ENCODE results near the gene PTPN14. TPM values are rescaled to one million over a fixed set of nuclear protein-coding genes. Genes with fewer than 3 reads are reported as not detected.
"Not testable (repeated sequence)": the region's sequence is repeated elsewhere in the genome, so short reads cannot be mapped to it uniquely, and the experiment has no call there.

The PTPN14 gene
- polyA plus RNA-seq, 1 experiment, result 34.2 TPM

- TF ChIP-seq CTCF (IDR thresholded peaks at IDR 0.05; ENCODE audit: low read depth, low read length), result no peak
- ChIA-PET CTCF (no interaction called here), POLR2A (no interaction called here)
- H3K27ac ChIP-seq (ENCODE audit: low read depth, low read length), result no peak overlapping the region
- no peaks in the 10 kb centered on the region for H3K9me3 ChIP-seq (ENCODE audit: control insufficient read depth, insufficient read depth, low read length)
- DNase-seq (ENCODE audit: low read depth, low spot score), result no peak
- no peaks in the 10 kb centered on the region for H3K27me3 ChIP-seq (ENCODE audit: control insufficient read depth, insufficient read depth, low read length)
- no peak overlapping the region for H3K4me3 ChIP-seq (ENCODE audit: low read depth, low read length)
Measured at GRCh38 chr1:214499732-214500131, 51.7 kb downstream of the PTPN14 start.

- no peak for DNase-seq (ENCODE audit: low read depth, low spot score)
- Histone ChIP-seq H3K9me3 (ENCODE audit: control insufficient read depth, insufficient read depth, low read length) (no peaks in the 10 kb centered on the region), H3K4me3 (ENCODE audit: low read depth, low read length) (no peak overlapping the region), H3K27ac (ENCODE audit: low read depth, low read length) (no peak overlapping the region), H3K27me3 (ENCODE audit: control insufficient read depth, insufficient read depth, low read length) (no peaks in the 10 kb centered on the region)
- no peak for TF ChIP-seq CTCF (IDR thresholded peaks at IDR 0.05; ENCODE audit: low read depth, low read length)
- ChIA-PET POLR2A (no interaction called here), CTCF (interaction anchor here (0.6 to 1.6 kb wide), 6 partner anchors 11 to 165 kb away, joined by 3 to 6 read pairs (median 4); no protein-coding TSS in a partner anchor)
Measured at GRCh38 chr1:214498021-214498420, 53.4 kb downstream of the PTPN14 start.

- ChIA-PET CTCF (no interaction called here), POLR2A (no interaction called here)
- TF ChIP-seq CTCF (IDR thresholded peaks at IDR 0.05; ENCODE audit: low read depth, low read length), result no peak
Measured at GRCh38 chr1:214496126-214496525, 55.3 kb downstream of the PTPN14 start.

GRCh38 chr1:214494706-214495105, 56.7 kb downstream of the PTPN14 start:
- no peaks in the 10 kb centered on the region for H3K9me3 ChIP-seq (ENCODE audit: control insufficient read depth, insufficient read depth, low read length)
- no peak overlapping the region for H3K27ac ChIP-seq (ENCODE audit: low read depth, low read length)
- TF ChIP-seq CTCF (IDR thresholded peaks at IDR 0.05; ENCODE audit: low read depth, low read length), result no peak
- POLR2A ChIA-PET, result no interaction called here
- no peak overlapping the region for H3K4me3 ChIP-seq (ENCODE audit: low read depth, low read length)
- no peaks in the 10 kb centered on the region for H3K27me3 ChIP-seq (ENCODE audit: control insufficient read depth, insufficient read depth, low read length)
- CTCF ChIA-PET, result no interaction called here
- no peak for DNase-seq (ENCODE audit: low read depth, low spot score)

More at GRCh38 chr1:214496126-214496525, 55.3 kb downstream of the PTPN14 start:
- Histone ChIP-seq H3K27me3 (ENCODE audit: control insufficient read depth, insufficient read depth, low read length) (no peaks in the 10 kb centered on the region), H3K27ac (ENCODE audit: low read depth, low read length) (no peak overlapping the region), H3K9me3 (ENCODE audit: control insufficient read depth, insufficient read depth, low read length) (no peaks in the 10 kb centered on the region), H3K4me3 (ENCODE audit: low read depth, low read length) (no peak overlapping the region)
- DNase-seq (ENCODE audit: low read depth, low spot score), result no peak

GRCh38 chr1:214494179-214494578, 57.2 kb downstream of the PTPN14 start:
- H3K27me3 ChIP-seq (ENCODE audit: control insufficient read depth, insufficient read depth, low read length); H3K27ac ChIP-seq (ENCODE audit: low read depth, low read length); DNase-seq (ENCODE audit: low read depth, low spot score); H3K9me3 ChIP-seq (ENCODE audit: control insufficient read depth, insufficient read depth, low read length); CTCF ChIA-PET; H3K4me3 ChIP-seq (ENCODE audit: low read depth, low read length): not testable (repeated sequence)
- POLR2A ChIA-PET, result interaction anchor here (0.5 kb wide), 1 partner anchor 93 kb away, joined by 3 read pairs; no protein-coding TSS in a partner anchor

Data from AG04450 (cell line).